GM21825 (cell line): ENCODE measurements around the gene EMP1.

Source experiments
- ATAC-seq: cut with Tn5 transposase; IDR thresholded peaks from one replicate; pipeline ENCODE4 v1.9.1; 2021; ENCODE audit warnings: mild to moderate bottlenecking, moderate library complexity; ENCODE audit not compliant: unreplicated experiment

EMP1 gene, protein sequence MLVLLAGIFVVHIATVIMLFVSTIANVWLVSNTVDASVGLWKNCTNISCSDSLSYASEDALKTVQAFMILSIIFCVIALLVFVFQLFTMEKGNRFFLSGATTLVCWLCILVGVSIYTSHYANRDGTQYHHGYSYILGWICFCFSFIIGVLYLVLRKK

DNA sequence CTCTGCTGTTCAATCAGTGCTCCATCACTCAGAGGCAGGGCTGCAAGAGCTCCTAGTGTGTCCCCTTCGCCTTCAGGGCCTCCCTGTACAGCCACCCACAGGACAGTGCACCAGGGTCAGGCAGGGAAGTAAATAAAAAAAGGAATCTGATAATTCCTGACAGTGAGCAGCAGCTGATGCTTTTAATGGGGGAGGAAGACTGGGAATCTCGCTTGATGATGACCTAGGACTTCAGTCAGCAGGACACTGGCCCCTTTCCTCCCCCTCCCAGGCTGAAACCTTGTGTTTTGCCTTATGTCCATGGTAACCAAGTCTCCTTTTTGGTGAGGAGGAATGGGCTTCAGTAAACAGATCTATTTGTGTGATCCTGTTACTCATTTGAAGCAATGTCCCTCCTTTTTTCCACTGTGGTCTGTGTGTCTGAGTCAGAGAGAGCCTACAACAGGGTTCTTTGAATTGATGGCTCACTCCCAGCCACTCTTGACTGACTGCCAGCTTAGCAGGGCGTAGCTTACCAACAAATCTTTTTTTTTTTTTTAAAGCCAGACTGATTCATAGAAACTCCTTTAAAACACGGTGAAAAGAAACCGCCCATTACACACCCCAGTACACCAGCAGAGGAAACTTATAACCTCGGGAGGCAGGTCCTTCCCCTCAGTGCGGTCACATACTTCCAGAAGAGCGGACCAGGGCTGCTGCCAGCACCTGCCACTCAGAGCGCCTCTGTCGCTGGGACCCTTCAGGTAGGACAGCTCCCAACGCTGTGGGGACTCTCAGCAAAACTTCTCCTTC, at the start of gene EMP1:
TSS of gene EMP1 (plus strand) at position 597 of the 792 bp plus-strand sequence. CDS start 14,785 bp downstream, outside the sequence.
- peak; percentile 90 for ATAC-seq

DNA sequence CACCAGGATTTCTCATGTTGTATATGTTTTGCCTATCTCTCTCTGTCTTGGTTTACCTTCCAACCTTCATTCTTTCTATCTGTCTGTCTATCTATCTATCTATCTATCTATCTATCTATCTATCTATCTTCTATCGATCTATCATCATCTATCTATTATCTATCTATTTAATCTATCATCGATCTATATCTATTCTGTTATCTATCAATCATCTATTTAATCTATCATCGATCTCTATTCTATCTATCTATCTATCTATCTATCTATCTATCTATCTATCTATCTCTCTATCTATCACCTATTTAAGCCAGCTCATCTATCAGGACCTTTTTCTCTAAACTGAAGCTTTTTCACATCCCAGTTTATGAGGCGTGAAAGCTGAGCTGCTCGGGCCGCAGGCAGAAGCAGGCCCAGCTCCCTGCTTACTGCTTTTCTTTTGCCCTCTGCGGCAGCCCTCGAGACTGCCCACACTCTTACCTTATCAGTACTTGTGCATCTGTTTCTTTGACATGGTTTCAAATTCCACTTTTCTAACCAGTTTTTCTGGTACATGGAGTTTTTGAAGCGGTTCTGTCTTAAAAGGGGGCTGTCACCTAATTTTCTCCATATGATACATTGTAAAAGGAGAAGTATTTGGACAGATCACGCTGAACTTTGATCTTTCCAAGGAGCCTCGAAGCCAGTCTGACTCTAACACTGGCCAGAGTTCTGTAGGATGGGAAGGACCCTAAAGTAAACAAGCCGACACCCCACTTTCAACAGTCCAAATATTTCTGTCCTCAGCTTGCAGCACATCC, 48.6 kb upstream of the EMP1 start:
- ATAC-seq: no peak

DNA sequence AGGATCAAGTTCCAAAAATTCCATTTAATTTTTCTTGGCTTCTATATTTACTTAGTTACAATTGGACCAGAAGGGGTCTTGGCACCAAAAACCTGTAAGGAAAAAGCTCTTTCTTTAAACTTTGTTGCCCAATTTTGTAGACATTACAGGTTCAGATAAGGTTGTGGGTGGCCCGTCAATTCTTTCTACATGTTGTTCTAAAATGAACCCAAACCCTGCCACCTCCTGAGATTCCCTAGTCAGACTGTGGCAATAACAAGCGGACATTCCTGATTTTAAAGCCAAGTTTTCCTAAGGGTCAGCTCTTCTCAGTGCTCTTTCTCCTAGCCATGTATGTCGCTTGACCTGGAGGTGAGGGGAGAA, 48.1 kb upstream of the EMP1 start:
- no peak for ATAC-seq

DNA sequence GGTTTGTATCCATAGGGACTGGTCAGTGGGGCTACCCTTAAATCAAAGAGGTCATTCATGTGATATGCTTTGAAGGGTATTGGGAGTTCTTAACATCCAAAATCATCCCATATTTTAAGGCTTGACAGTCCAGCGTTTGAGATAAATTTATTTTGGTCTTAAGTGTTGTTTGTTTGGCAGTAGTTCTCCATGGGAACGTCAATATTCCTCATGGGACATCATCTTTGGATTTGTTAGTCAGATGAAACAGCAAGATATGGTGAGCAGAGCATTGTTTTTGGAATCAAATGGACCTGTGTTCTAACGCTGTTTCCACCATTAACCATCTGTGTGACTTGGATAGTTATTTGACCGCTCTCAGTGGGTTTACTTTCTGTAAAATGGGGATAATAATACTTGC, 47.1 kb upstream of the EMP1 start:
- ATAC-seq: no peak

DNA sequence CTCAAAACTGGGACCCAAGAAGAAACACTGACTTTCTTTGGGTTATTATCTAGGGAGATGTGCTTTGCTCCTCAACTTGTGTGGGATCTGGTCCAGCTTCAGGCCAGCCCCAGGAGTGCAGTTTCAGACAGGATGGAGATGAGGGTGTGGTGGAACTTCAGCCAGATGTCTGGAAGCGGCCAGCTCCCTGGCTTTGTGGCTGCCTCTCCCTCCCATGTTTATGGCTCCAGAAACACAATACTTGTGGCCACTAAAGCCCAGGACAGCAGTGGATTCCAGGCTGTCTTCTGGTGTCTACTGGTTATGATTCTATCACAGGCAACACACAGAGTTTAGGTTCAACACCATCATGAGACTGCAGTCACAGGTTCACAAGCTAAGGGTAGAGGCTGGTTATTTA, 44.2 kb upstream of the EMP1 start:
- no peak for ATAC-seq

DNA sequence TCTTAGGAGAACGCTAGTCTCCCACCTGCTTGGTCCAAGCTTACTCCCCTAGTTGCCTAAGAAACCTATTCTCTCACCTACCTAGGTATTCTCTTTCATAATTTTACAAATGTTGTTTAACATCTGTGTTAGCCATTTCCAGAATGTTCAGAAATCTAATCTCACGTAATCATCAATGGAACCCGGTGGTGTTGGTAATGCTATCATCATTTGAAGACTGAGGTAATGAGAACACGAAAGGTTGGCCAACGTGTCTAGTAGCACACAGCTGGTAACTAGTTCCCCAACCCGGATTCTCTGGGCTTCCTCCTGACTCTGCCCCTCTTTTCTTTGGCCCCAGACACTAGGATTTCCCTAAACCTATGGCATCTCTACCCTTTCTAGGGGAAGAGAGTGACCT, 43.8 kb upstream of the EMP1 start:
- ATAC-seq: no peak

DNA sequence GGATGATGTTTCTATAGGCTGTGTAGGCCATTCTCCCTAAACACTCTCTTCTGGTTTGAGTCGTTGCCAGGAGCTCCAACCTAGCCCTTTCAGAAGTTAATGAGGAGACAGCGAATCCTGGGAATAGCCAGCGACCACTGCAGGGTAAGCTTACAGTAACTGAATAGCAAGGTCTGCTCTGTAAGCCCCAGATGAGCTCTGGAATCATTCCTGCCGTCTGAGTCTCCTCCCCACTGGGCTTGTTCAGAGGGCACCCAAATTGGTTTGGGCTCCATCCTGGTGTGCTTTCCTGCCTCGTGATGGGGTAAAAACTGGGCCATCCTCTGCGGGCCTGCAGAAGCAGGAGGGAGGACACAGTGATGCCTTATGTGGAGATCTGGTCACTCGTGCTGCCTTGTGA, 43.3 kb upstream of the EMP1 start:
- ATAC-seq: no peak

DNA sequence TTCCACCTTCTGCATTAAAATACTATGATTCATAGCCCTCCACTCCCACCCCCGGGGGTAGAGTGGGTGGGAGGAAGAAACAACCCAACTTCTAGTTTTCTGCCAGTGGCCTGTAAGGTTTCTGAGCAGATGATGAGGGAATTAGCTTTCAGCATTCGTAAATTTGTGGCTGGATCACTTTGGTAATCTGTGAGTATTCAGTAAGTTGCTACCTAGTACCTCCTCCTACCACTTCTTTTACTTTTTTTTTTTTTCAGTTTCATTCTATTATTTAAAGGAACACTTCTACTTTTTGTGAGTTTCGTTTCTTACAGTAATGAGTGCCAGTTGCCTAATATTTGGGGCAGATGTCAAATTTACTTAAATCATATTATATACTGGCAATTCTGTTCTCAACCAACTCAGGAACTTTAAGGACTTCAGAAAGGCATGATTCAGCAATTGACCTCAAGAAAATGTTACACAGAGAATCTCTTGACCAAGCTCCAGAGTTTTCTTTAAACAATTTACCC, 42.4 kb upstream of the EMP1 start:
- ATAC-seq: no peak

DNA sequence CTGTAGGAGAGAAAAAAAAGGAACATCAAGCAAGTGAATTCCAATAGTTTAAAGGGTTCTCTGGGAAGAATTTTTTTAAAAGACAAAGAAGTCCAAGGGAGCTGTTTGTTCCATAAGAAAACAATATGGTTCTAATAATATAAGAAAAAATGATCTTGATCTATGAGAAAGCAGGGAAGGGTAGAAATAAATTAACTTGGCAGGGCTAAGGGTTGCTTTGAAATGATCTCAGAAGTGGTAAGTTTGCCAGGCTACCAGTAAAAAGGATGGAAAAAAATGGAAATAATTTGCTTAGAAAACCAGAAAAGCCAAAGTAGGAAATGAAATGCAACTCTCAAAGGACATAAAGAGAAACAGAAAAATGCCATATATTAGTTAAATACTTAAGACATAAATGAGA, 41.7 kb upstream of the EMP1 start:
- ATAC-seq: no peak

DNA sequence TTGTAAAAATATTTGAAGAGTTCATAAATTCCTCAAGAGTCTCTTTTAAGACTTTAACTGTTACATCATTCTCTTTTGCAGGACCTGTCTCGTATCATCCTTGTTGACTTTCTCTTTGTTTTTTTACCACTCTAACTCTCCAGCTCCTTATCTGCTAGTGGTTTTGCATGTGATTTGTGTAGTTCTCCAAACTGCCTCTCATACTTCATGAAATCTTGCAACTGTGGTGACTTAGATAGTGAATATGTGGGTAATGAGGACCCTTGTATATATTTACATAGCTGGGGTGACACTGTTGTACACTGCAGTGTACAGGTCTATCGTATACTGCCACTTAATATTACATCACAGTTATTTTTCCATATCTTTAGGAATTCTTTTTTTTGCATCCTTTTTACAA, 40.2 kb upstream of the EMP1 start:
- no peak for ATAC-seq

DNA sequence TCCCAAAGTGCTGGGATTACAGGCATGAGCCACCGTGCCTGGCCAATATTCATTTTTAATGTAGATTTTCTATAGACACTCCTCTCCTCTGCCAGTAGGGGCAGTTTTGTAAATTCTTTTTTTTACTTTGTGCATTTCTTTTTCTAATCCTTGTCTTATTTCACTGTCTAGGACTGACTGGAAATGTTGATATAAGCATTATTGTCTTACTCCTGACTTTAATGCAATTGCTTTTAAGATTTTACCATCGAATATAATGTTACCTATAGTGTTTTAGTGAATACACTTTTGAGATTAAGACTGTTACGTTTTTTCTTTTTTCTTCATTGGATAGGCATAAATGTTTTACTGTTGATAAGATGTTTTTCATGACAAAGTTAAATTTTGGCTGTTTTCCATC, 35.4 kb upstream of the EMP1 start:
- ATAC-seq: no peak

DNA sequence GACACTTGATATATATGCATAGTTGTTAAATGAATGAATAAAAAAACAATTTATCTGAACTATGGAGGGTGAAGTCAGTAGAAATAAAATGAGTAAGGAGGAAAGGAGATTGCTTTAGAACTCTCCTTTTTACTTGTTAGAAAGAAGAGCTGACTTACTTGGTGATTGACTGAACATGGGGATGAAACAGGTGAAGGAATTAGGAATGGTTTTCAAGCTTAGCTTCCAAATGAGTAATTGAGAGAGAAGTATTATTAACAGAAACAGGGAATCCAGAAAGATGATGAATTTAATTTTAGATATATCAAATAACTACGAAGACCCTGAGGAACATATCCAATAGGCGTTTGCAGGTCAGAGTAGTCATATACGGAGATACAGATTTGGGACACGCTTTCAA, 33.6 kb upstream of the EMP1 start:
- no peak for ATAC-seq

DNA sequence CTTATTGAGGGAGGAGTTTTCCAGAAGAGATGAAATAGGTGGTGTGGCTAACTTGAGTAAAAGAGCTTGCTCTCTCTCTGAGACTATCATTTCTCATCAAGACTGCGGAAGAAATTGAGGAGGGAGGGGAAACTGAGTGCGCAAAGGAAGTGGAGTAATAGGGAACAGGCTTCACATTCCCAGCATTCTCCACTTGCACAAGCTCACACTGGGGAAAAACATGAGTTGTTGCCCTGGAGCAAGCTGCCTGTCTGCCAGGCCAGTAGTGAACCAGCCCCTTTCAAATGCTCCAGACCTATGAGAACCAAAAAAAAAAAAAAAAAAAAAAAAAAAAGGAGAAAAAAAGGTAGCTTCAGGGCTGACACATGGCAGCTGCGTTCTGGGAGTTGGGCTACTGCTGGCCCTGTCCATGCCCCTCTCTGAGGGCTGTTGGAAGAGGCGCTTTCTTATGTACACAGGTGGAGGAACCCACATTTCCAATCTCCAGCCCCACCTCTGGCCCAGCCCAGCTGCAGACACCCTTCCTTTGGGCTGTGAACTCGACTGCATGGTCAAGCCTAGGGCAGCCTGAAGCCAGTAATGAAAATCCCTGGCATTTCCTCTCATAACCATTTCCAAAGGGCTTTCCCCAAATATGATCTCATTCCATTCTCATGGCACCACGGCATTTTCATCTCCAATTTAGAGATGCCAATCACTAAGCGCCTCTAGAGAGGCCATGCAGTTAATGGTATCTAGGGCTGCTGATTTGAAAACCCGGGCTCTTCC, 32.5 kb upstream of the EMP1 start:
- ATAC-seq: no peak

DNA sequence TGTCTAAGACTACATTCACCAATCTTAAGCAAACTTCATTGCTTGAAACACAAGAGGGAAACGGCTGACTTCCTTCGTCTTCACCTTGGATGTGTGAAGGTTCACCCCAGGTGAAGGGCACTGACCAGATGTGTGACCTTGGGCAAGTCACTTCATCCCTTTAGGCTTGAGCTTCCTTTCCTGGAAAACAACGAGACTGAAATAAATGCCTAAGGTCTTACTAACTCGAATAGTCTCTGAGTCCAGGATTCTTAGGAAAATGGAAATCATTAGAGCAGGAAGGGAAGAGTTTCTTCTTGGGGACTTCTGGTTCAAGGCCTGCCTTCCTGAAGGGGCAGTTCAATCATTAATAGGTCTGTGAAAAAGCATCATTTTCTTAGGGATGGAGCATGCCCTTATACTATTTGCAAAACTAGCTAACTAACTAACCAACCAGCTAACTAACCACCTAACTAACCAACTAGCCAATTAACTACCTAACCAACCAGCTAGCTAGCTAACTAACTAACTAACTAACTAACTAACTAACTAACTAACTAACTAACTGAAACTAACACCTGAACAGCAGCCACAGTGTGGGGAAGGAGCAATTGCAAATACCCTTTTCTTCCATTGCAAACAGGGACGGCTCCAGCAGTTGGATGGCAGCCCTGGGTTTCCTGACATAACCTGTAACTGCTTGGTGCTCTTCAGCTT, 31.5 kb upstream of the EMP1 start:
- ATAC-seq: no peak

DNA sequence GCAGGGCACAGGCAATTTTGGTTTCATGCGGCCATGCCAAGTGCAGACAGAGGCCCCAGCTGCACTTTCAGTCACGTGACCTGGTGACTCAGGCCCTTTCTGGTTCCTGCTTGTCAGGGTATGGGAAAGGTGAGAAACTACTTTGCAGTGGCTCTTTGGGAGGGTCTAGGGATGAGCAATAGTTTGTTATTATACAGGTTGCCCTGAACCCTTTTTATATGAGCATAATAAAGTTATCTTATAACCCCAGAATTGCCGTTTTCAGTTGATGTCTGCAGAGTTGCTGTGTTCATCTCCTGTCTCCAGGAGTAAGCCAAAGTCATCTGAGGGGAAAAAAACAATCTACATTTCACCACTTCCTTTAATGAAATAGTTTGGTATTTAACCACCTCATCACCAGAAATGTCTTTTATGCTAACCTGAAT, 30.9 kb upstream of the EMP1 start:
- peak; percentile 64 for ATAC-seq

DNA sequence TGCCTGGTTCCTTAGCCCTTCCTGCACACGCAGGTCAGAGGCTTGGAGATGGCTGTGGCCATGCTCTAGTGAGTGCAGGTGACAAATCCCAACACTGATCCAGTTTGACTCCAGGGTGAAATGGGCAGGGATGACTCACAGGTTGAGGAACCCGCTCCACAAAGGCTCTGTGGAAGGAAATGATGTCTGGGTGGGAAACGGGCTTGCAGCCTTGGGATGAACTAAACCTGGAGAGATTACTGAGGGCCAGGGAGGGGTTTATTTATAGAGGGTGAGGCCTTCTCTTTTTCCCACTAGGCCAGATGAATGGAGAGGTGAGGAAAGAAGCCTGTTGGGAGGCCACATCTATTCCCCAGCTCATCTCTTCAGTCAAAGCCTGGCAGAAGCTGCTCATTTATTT, 29.3 kb upstream of the EMP1 start:
- ATAC-seq: no peak

DNA sequence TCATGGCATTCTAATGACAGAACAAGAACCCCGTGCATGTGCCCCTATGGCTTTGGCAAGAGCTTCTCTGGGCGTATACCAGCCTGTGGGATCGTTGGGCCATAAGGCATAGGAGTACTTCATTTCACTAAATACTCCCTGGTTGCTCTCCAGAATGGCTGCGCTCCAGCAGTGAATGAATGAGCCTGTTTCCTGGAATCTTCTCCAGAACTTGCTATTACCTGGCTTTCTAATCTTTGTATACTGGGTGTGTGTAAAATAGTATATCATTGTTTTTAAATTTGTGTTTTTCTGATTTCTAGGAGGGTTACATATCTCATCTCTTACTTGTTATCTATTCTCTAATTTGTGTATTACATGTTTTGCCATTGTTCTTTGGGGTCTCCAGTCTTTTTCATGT, 28.6 kb upstream of the EMP1 start:
- ATAC-seq: no peak

DNA sequence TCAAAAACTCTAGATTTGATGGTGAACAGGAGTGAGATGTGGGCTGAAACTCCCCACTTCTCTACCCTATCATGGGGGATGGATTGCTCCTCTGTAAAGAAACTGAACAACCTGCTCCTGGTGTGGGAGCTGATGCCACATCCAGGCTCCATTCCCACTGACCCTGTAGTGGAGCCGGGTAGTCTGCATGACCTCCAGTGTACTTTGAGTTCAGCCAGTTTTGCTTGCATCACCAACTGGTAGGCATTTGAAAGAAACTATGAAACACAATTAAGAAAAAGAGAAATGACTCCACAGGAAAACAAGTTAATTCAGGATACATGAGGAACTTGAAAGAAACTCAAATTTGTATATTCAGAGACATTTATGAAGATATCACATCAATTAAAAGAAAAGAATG, 27.3 kb upstream of the EMP1 start:
- no peak for ATAC-seq

DNA sequence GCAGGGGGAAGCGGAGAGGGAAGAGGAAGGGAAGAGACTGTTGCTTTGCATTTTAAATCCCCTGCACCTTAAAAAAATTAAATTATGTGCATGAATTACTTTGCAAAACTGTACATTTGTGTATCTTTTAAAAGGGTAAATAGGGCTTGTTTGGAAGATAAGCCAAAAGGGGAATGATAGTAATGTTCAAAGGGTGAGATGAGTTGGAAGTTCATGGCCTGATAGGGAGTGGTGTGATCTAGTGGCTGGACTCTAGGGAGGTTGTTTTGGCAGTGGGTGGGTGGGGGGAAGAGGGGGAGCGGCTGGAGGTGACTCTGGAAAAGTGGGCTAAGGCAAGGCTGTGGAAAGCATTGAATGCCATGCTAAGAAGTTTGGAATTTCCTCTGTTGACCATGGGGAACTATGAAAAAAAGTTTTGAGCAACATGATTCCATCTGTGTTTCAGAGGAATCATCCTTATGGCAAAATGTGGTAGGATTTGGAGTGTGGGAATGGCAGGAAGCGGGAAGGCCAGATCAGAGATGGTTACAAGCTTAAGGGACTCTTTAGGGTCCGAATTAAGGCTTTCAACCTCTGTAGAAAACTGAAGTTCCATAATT, 25.5 kb upstream of the EMP1 start:
- ATAC-seq: no peak
